Daoy (cell line): ENCODE results near the gene GNAL. TPM values are rescaled to one million over a fixed set of nuclear protein-coding genes. Genes with fewer than 3 reads are reported as not detected.
A peak's percentile ranks its signal among the peaks of the same experiment; 100 is the strongest.
"Not testable (repeated sequence)": the region's sequence is repeated elsewhere in the genome, so short reads cannot be mapped to it uniquely, and the experiment has no call there.

Experiments used
- DNase-seq: peaks from one replicate; pipeline ENCODE4 v3.0.0-alpha.2; 2015; ENCODE audit warnings: low read depth
- total RNA-seq: library from RNA; depleted of rRNA; stranded (reverse); fragments of >200 nt; shearing (Covaris generic); gene quantifications from 2 replicates; pipeline ENCODE4 v1.2.3, GENCODE V29; 2014

GNAL gene
- total RNA-seq, 1 experiment from 2014 or later = 0.97 TPM

DNA sequence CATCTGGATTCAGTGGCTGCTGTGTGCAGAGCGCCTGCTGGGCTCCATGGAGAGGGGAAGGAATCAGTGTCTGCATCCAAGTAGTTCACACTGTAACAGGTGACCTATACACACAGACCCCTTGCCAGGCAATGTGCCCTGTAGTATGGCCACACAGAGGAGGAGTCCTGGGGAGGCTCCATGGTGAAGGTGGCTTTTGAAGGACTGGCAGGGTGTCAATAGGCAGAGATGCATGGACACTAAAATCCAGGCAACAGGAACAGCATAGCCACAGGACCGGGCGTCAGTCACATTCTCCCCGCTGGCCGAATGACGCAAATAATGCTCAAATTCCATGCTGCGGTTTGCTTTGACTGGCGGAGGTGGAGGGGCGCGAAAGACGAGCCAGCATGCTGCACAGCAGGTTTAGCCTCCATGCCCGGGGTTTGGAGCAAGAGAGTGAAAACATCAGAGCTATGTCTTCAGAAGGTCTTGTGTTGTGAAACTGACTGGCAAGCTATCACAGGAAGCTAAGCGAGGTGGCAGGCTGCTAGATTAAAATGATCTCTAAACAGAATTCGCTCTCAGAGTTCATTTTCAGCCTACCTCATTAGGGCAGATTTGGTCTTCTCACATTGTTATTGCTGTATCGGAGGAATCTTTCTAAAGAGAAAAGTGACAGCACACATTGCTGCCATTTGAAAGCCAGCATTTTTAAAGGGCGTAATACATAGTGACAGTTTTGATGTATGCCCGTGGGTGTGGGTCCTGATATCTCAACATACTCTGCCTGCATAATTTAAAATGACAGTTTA lies 161.0 kb downstream of the GNAL start:
- peak; percentile 86 for DNase-seq

DNA sequence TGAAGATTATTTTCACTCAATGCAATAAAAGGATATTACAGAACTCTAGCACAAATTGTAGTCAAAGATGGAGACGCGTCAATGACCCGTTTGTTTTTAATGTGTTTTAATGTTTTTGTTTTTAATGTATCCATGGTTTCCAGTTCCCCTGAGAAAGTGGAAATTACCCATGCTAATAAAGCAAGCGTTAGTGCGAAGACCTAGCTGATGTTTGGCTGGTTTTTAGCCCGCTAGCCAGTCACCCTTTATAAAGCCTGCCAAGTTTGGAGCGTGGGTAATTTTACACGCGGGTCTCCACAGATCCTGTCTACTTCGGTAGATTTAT lies 161.7 kb downstream of the GNAL start:
- DNase-seq = no peak

DNA sequence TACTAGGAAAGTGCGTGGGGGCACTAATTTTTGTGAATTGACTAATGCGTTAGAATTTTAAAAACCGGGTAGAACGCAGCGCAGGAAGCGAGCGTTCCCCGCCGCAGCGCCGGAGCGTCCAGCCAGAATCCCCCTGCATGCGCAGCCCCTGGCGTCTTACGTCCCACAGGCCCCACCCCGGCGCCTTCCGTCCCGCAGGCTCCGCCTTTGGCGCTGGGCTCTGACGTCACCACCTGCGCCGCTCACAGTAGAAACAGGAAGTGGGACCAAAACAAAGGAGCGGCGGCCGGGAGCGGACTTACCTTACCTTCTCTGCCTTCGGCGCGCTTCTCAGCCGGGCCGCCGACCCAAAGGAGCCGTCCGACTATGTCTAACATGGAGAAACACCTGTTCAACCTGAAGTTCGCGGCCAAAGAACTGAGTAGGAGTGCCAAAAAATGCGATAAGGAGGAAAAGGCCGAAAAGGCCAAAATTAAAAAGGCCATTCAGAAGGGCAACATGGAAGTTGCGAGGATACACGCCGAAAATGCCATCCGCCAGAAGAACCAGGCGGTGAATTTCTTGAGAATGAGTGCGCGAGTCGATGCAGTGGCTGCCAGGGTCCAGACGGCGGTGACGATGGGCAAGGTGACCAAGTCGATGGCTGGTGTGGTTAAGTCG lies 162.2 kb downstream of the GNAL start, which contains the start of gene CHMP1B:
Gene CHMP1B, plus strand, starts transcription at position 268 of the 660 bp plus-strand sequence. Its CDS starts 99 bp downstream, at position 367.
- peak; percentile 96 for DNase-seq

DNA sequence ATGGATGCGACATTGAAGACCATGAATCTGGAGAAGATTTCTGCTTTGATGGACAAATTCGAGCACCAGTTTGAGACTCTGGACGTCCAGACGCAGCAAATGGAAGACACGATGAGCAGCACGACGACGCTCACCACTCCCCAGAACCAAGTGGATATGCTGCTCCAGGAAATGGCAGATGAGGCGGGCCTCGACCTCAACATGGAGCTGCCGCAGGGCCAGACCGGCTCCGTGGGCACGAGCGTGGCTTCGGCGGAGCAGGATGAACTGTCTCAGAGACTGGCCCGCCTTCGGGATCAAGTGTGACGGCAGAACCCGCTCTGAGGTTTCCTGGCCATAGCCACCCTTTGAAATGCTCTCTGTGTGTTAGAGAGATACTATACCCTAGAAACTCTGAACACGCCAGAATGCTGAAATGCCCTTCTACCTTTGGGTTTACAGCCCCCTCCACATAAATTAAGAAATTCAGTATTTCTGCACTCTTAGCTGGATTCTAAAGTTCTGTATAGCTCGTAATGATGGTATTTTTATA lies 162.8 kb downstream of the GNAL start:
- peak; percentile 43 for DNase-seq

DNA sequence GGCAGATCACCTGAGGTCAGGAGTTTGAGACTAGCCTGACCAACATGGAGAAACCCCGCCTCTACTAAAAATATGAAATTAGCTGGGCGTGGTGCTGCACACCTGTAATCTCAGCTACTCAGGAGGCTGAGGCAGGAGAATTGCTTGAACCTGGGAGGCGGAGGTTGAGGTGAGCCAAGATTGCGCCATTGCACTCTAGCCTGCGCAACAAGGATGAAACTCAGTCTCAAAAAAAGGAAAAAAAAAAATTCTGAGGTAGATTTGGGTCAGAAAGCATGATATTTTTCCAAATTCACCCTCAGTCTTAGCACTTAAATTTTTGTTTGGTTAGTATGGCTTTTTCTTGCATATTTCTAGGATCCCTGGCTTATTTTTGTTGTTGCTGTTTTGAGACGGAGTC lies 165.5 kb downstream of the GNAL start:
- DNase-seq = not testable (repeated sequence)

DNA sequence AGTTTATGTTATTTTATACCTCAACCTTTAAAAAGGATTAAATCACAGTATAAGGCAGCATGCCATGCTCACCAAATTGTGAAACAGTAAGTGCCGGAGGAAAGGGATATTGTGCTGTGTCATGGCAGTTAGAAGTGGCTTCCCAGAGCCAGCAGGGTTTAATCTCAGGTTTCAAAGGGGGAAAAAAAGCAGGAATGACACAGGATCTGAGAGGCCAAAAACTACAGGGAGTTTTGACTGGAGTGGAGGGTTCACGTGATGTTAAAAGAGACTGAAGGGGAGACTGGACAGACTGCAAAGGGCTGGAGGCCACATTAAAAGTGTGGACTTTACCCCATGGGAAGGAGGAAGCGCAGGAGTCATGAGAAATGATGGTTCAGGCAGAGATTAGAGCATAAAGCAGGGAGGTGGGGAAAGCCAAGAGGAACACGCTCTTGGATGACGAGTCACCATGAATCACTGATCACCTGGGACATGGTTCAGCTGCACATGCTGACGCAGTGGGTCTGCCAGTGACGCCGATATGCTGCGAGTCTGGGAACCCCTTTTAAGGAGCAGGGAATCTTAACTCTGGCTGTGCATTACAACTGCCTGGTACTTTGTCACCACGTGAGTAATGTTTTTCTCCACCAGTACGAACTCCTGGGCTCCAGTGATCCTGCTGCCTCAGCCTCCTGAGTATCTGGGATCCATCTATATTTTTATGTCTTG lies 168.3 kb downstream of the GNAL start:
- DNase-seq = peak; percentile 98

DNA sequence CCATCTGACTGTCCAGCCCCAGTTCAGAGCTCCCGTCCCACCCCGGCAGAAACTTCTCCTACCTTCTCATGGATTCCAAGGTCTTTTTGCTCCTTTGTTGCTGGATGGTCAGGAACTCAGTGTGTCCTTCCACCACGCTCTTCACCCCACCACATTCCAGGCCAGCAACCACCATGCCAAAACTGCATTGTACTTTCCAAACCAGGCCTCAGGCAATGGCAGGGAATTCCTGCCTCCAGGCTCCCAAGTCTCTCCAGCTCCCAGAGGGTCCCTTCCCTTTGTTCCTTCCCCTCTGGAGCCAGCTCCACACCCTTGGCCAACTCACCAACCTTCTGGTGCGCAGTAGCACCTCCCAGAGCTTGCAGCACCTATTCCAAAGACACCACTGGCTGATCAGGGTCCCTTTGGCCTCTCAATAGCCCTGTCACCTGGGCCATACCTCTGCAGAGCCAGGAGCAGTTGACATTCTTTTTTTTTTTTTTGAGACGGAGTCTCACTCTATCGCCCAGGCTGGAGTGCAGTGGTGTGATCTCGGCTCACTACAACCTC lies 170.3 kb downstream of the GNAL start:
- peak; percentile 35 for DNase-seq

DNA sequence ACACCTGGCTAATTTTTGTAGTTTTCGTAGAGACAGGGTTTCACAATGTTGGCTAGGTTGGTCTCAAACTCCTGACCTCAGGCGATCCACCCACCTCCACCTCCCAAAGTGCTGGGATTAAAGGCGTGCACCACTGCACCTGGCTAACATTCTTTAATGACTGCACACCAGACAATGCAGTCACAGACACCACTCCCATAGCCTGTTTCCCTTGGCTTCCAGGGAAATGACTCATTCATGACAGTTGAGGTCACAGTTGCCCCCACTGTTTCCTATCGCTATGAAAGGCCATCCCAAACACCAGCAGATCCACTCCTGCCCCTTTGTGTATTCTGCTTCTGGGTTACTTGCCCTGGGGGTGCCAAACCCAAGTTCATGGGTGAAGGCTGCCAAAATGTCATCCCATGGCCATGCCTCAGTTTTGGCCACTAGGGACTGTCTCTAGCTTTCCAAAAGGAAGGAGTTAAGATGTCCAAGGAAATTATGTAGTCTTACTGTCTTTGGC lies 170.9 kb downstream of the GNAL start:
- DNase-seq = peak; percentile 91

DNA sequence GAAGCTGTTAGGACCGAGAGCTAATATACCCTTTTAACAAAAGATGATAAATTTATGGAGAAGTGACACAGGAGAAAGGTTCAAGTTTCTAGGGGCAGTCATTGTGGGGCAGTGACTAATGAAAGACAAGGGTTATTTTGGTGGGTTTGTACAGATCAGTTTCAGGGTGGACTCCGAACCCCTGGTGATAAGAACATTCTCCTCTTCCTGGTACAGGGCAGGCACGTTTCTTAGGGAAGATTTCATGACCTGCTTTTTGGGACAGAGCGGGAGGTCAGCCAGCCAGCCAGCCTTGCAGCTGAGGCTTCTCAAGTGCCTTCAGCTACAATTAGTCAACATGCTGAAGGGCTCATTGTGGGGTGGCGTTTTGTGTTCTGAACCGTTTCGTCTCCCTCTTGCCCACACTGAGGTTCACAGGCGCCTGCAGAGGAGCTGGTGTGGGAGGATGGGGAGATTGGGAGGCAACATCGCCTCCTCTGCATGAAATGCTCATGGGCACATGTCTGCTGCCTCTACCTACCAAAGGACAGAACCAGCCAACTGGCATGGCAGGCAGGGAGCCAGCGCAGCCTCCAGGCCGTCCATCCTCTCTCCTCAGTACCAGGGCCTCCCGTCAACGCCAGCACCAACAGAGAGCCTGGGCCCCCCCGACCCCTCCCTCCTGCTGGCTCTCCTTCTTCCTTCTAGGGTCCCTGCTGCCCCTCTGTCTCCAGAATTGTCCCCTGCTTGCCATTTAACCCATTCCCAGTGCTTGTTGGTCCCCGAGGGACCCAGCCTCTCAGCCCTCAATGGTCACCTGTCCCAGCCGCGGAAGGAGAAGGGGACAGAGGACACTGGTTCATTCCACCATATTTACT lies 171.8 kb downstream of the GNAL start:
- no peak for DNase-seq

DNA sequence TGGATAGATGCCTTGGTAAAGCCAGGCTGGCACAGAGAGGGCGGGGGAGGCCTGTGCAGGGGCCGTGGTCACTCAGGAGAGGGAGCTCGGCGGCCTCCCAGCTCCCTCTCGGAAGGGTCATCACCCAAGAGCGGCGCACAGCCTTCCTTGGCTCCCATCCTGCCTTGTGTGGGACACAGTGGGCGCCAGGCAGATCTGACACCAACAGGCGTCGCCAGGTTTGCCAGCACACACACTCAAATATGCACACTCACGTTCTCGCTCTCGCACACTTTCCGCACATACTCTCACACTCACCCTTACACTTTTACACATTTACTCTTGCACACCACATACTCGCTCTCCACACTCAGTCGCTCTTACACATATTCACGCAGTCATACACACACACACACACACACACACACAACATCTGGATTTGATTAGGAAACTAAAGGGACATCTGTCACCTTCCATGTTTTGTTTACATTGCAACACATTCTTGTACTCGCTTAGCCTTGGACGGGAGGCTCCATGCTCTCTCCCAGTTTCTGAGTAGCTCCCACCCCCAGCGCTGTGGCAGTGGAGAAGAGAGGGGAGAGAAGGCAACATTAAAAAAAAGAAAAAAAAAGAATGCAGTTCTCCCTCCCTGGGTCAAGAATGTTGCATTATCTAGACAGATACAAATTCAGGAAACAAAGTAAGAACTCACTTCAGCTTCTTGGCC lies 172.7 kb downstream of the GNAL start:
- DNase-seq = no peak

DNA sequence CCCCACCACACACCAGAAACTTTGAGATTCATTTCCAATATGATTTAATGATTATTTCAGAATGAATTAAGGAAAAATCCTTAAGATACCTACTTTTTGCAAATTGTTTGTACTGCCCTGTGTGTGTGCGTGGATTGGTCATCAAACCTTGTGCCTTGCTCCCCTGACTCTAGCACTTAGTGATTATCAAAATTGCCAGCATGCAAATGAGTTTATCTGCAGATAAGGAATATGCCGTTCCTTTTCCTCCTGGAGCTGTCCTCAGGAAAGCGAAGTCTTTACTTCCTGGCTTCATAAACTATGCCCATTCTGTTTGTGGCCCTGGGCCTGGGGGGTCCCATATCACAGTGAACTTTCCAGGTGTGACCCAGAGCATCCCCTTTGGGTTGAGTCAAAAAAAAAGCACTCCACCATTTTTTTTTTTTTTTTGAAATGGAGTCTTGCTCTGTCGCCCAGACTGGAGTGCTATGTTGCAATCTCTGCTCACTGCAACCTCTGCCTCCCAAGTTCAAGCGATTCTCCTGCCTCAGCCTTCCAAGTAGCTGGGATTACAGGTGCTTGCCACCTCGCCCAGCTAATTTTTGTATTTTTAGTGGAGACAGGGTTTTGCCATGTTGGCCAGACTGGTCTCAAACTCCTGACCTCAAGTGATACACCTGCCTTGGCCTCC lies 173.5 kb downstream of the GNAL start:
- no peak for DNase-seq

DNA sequence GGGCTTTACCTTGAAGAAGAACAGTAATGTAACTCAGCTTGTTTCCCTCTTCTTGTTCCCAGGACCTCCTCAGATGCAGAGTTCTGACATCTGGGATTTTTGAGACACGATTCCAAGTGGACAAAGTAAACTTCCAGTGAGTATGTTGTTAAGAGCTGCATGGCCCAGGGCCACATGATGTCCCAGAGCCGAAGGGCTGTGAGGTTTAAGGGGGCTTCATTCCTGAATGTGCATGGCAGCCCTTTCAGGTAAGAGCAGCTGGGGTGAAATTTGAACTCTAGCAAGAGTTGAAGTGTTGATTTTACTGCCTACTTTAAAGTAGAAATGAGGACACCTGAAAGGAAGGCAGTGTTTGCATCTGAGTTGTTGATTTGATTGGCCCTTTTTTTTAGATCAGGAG lies 175.4 kb downstream of the GNAL start:
- DNase-seq = no peak

DNA sequence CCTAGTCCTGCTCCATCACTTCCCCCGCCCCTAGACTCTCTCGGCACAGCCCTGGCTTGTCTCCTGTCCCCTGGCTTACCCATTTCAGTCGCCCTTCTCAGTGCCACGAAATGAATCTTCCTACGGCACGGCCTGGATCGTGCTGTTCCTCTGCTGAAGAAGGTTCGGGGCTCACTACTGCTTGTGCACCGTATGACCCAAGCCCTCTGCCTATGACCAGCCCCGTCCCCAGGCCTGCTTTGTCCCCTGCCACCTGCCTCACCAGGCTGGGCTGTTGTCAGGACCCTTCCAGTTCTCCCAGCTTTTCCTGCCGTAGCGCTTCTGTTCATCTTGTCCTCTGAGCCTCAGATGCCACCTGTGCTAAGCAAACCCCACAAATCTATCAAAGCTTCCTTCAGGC lies 176.0 kb downstream of the GNAL start:
- DNase-seq = no peak

DNA sequence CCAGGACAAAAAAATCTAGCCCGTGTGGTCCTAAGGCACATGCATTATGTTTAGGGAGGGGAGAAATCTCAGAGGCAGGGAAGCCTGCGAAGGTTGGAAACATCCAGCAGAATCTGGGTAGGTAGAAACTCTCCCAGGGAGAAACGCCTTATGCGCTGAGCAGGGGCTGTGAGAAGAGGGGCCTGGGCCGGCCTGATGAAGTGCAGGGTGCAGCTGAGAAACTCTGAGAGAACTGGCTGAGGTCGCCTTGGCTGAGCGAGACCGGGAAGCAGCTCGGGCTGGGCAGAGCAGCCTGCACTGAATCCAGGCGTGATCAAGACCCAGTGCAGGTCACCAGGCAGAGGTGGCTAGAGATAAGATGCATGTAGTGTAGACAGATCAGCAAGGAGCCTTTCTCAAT lies 177.3 kb downstream of the GNAL start:
- no peak for DNase-seq

DNA sequence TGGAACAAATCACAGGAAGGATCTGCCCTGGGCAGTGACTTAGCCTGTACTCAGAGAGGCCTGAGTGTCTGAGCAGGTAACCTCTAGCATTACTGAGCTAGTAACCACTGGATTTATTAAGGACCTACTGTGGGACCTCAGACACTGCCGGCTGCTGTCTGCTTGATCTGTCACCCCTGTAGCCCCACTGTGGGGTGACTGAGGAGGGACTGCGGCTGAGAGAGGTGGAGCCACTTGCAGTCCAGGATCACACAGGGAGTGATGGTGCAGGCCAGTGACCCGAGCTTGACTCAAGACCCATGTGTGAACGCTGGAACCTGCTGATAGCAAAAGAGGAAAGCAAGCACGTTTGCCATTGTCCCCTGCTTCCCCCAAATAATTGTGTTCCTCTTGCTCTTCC lies 177.7 kb downstream of the GNAL start:
- DNase-seq = no peak

DNA sequence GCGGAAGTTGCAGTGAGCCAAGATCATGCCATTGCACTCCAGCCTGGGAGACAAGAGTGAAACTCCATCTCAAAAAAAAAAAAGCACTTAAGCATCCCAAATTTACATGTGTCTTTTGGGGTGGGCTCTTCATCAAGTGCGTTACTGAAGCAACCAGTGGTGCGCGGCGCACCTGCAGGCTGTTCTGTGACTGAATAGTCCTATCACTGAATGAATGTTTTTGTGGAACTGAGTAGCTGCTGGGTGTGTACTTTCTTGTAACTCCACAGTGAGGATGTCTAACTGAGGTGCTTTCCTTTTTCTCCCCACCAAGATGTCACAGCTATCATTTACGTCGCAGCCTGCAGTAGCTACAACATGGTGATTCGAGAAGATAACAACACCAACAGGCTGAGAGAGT lies 179.2 kb downstream of the GNAL start:
- no peak for DNase-seq

DNA sequence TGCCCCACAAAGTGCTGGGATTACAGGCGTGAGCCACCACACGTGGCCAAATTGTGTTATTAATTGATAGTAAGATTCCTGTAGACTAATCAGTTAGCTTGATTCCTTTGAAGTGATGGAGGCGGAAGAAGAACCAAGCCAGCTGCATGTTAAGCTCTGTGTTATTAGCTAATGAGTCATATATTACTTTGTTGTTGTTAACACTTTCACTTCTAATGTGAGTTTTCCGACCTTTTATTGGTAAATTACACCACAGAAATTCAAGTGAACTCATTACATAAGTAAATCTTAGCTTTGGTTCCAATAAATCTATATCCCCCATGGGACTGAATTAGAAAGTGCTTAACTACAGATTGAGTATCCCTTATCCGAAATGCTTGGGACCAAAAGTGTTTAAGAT lies 182.4 kb downstream of the GNAL start:
- DNase-seq = no peak

DNA sequence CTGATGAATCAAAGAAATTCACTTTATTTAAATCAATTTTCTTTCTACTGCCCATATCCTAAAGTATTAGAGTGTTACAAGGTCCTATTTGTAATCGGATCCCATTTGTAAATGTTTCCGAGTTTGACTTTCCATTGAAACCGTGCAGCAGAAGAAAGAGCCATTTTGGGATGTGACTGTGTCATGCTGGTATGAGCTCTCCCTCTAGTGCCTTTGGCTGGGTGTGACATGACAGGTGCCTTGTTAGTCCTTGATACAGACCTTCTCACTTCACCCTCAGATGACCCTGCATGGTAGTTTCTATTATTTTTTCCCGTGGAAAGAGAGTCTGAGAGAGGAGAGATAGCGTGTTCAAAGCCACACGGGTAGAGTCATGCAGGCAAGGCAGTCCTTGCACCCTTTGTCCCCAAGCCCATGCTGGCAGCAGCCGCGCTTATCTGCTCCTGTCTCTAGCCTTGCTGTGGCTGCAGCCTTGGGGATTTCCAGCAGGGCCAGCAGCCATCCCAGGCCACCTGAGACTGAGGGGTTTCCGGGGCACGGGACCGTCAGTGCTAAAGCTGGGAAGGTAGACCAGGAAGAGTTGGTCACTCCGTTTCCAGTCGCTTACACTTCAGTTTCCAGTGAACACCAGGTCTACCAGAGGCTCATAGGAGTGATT lies 183.5 kb downstream of the GNAL start:
- peak; percentile 49 for DNase-seq

DNA sequence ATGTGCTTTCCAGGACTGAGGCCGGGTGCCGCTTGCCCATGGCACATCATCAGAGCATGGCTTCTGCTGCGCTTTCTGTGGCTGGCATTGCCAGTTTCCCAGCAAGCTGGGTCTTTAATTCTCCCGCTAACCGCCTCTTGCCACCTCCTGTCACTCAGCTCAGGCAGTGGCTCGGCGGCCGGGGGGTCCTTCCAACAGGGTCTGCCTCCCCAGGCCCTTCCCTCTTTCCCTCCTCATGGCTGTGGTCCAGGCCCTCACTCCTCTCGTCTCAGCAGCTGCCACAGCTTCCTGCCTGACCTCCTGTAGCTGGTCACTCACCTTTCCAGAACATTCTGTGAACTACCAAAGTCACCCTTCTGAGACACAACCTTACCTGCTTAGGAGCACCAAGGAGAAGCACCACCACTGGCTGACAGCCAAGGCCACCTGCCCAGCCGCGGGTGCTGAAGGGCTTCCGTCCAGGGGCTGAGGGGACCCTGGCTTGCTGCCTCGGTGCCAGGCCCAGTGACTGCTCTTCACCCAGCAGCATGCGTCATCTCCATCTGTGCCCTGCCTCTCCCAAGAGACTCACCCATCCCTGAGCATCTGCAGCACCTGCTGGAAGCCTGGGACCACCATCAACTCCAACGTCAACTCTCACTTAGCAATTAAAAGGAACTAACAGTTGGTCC lies 184.7 kb downstream of the GNAL start:
- no peak for DNase-seq
